Measurements from ENCODE around the gene TMEM225B.
"Not testable (repeated sequence)": the region's sequence is repeated elsewhere in the genome, so short reads cannot be mapped to it uniquely, and the experiment has no call there.

TMEM225B gene

GRCh38 chr7:99597762-99598501, at the start of gene TMEM225B:
Gene TMEM225B (plus strand): TSS chr7:99598267. CDS start chr7:99604389, 6,122 bp downstream.
- DNase-seq: no peak

GRCh38 chr7:99549545-99549944, 48.5 kb upstream of the TMEM225B start:
- DNase-seq: not testable (repeated sequence)

GRCh38 chr7:99551334-99551733, 46.7 kb upstream of the TMEM225B start:
- peak in 1 of 2 donors; percentile 10 for DNase-seq

- peak; percentile 88 to 89 for DNase-seq
These were observed 46.2 kb upstream of the TMEM225B start, which contains the start of gene FAM200A for GRCh38 chr7:99551767-99552463. Gene FAM200A (minus strand): TSS chr7:99552114. CDS start chr7:99548407, 3,707 bp downstream.

- DNase-seq: no peak
These were observed 45.0 kb upstream of the TMEM225B start for GRCh38 chr7:99553039-99553438.

- no peak for DNase-seq
These were observed 43.1 kb upstream of the TMEM225B start for GRCh38 chr7:99554939-99555338.

GRCh38 chr7:99557196-99557607, 40.9 kb upstream of the TMEM225B start:
- DNase-seq: no peak

GRCh38 chr7:99557940-99558305, 40.1 kb upstream of the TMEM225B start:
- no peak for DNase-seq

GRCh38 chr7:99558306-99559174, 39.5 kb upstream of the TMEM225B start, which contains the start of gene ZNF655:
Gene ZNF655 (plus strand): TSS chr7:99558642. CDS start chr7:99560560, 1,918 bp downstream.
- DNase-seq: peak; percentile 92 to 94

- peak in 1 of 2 donors; percentile 10 for DNase-seq
These were observed 38.7 kb upstream of the TMEM225B start for GRCh38 chr7:99559175-99559915.

- no peak for DNase-seq
These were observed 37.0 kb upstream of the TMEM225B start for GRCh38 chr7:99560834-99561736.

- no peak for DNase-seq
These were observed 36.4 kb upstream of the TMEM225B start for GRCh38 chr7:99561737-99562051.

GRCh38 chr7:99562114-99562784, 35.8 kb upstream of the TMEM225B start:
- no peak for DNase-seq

GRCh38 chr7:99562832-99563231, 35.2 kb upstream of the TMEM225B start:
- DNase-seq: no peak

GRCh38 chr7:99563650-99564049, 34.4 kb upstream of the TMEM225B start:
- no peak for DNase-seq

GRCh38 chr7:99568770-99569169, 29.3 kb upstream of the TMEM225B start:
- DNase-seq: not testable (repeated sequence)

- DNase-seq: no peak
These were observed 26.3 kb upstream of the TMEM225B start for GRCh38 chr7:99571768-99572167.

- DNase-seq: no peak
These were observed 24.8 kb upstream of the TMEM225B start for GRCh38 chr7:99573257-99573656.

- no peak for DNase-seq
These were observed 21.8 kb upstream of the TMEM225B start for GRCh38 chr7:99576251-99576650.

GRCh38 chr7:99579281-99579955, 18.6 kb upstream of the TMEM225B start:
- no peak for DNase-seq
